ENCODE measurements around the gene ZNF850.

GRCh38 chr19:36748431-36749275 lies 24.0 kb downstream of the ZNF850 start:
- no peak for TF ChIP-seq CTCF (conservative IDR thresholded peaks at IDR 0.05; ENCODE audit: low read depth, low read length)
- no peak for TF ChIP-seq EZH2 (IDR thresholded peaks at IDR 0.05; ENCODE audit: borderline replicate concordance, low read depth, low read length, poor library complexity, severe bottlenecking)
